ENCODE measurements around the gene EP300. TPM values are rescaled to one million over a fixed set of nuclear protein-coding genes. Genes with fewer than 3 reads are reported as not detected.
"Not testable (repeated sequence)": the region's sequence is repeated elsewhere in the genome, so short reads cannot be mapped to it uniquely, and the experiment has no call there.

Gene EP300
- total RNA-seq, 4 donors from 2014 or later = 28.0 to 76.5 (median 56.7) TPM

DNA sequence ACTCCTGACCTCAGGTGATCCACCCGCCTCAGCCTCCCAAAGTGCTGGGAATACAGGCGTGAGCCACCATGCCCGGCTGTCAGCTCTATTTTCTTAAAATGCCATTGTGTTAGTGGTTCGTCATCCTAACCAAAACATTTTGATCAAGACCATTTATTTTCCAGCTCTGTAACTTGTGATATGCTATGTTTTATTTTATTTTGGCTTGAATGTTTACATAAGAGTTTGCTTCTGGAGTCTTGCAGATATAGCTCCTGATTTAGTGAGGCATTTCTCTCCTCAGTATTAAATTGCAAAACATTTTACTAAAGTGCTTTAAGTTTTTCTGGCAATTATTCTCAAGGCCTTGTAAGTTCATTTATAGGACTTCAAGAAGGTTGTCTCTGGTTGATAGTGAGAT is 4.4 kb downstream of the EP300 start:
- intact Hi-C loops (cut with DNase I) = no loop called here
- Histone ChIP-seq H3K36me3 (peaks cover 0 to 7% (median 0%) of the 10 kb centered on the region in 3 donors), H3K4me3 (peak overlapping the region in 1 of 4 donors; percentile 13), H3K9me3 (no peaks in the 10 kb centered on the region), H3K4me1 (peaks cover 4 to 87% (median 25%) of the 10 kb centered on the region in 3 donors), H3K27ac (no peak overlapping the region), H3K27me3 (no peaks in the 10 kb centered on the region)
- no peak for DNase-seq
- 75 to 76% methylated on average over 4 of the region's 4 CpGs for whole genome bisulfite sequencing, 2 donors
- TF ChIP-seq POLR2A (IDR thresholded peaks at IDR 0.05) = no peak
- TF ChIP-seq, protein P1, sequence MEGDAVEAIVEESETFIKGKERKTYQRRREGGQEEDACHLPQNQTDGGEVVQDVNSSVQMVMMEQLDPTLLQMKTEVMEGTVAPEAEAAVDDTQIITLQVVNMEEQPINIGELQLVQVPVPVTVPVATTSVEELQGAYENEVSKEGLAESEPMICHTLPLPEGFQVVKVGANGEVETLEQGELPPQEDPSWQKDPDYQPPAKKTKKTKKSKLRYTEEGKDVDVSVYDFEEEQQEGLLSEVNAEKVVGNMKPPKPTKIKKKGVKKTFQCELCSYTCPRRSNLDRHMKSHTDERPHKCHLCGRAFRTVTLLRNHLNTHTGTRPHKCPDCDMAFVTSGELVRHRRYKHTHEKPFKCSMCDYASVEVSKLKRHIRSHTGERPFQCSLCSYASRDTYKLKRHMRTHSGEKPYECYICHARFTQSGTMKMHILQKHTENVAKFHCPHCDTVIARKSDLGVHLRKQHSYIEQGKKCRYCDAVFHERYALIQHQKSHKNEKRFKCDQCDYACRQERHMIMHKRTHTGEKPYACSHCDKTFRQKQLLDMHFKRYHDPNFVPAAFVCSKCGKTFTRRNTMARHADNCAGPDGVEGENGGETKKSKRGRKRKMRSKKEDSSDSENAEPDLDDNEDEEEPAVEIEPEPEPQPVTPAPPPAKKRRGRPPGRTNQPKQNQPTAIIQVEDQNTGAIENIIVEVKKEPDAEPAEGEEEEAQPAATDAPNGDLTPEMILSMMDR (IDR thresholded peaks at IDR 0.05) = no peak

DNA sequence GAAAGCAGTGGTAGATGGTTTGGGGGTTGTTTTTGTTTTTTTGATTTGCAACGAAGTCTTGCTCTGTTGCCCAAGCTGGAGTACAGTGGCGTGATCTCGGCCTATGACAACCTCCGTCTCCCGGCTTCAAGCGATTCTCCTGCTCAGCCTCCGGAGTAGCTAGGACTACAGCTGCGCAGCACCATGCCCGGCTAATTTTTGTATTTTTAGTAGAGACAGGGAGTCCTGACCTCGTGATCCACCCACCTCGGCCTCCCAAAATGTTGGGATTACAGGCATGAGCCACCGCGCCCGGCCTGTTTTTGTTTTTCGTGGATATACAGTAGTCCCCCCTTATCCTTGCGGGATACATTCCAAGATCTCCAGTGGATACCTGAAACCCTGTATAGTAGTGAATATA is 6.6 kb downstream of the EP300 start:
- Histone ChIP-seq H3K4me1 (peaks cover 4 to 98% (median 28%) of the 10 kb centered on the region in 3 donors), H3K9me3 (no peaks in the 10 kb centered on the region), H3K36me3 (peaks cover 0 to 7% (median 0%) of the 10 kb centered on the region in 3 donors), H3K27ac (no peak overlapping the region), H3K4me3 (no peak overlapping the region), H3K27me3 (no peaks in the 10 kb centered on the region)
- no peak for DNase-seq
- WGBS, 2 donors = 79 to 83% methylated on average over 14 to 16 of the region's 16 CpGs
- intact Hi-C loops (cut with DNase I) = no loop called here
- TF ChIP-seq, protein P1 (IDR thresholded peaks at IDR 0.05) = no peak
- no peak for TF ChIP-seq POLR2A (IDR thresholded peaks at IDR 0.05)

DNA sequence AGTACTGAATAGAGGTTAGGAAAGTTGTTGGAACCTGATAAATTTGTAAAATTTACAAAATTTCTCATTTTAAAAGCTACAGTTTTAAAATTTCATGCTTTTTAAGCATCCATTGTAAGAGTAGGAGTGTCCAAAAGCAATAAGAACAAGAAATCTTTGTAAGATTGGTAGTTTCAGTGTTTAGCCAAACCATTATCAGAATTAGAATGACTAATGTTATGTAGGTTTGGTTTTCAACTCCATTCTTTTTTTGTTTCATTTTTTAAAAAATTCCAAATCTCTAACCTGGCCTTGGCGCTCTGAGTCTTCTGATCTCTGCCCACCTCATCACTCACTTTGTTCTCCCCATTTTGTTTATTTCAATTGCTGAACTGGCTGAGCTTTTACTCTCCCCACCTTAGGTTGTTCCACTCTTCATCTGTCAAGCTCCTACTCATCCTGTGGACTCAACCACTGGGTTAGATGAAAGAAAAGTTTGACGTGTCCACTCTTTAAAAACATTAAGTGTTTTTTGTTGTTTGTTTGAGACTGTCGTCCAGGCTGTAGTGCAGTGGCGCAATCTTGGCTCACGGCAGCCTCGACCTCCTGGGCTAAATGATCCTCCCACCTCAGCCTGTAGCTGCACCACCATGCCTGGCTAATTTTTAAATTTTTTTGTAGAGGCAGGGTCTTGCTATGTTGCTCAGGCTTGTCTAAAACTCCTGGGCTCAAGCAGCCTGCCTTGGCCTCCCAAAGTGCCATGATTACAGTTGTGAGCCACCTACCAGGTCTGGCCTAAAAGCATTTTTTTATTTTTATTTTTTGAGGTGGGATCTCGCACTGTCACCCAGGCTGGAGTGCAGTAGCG is 14.0 kb downstream of the EP300 start:
- intact Hi-C loops (cut with DNase I) = no loop called here
- Histone ChIP-seq H3K36me3 (peaks cover 0 to 32% (median 0%) of the 10 kb centered on the region in 3 donors), H3K4me1 (peaks cover 2 to 49% (median 14%) of the 10 kb centered on the region in 3 donors), H3K27ac (peak overlapping the region in 2 of 4 donors; percentile 2 to 18), H3K27me3 (no peaks in the 10 kb centered on the region), H3K4me3 (no peak overlapping the region), H3K9me3 (no peaks in the 10 kb centered on the region)
- TF ChIP-seq, protein P1 (IDR thresholded peaks at IDR 0.05) = no peak
- no peak for TF ChIP-seq POLR2A (IDR thresholded peaks at IDR 0.05)
- WGBS, 2 donors = 59 to 65% methylated on average over 8 of the region's 8 CpGs
- DNase-seq = no peak

DNA sequence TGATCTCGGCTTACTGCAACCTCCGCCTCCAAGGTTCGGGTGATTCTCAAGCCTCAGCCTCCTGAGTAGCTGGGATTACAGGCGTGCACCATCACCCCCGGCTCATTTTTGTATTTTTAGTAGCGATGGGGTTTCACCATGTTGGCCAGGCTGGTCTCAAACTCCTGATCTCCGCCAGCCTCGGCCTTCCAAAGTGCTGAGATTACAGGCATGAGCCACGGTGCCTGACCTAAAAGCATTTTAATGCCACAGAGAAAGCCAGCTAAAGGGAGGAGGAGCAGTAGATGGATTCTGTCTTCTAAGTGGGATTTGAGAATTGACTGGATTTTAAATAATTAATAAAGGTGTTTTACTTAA is 14.6 kb downstream of the EP300 start:
- intact Hi-C loops (cut with DNase I); H3K9me3 ChIP-seq; H3K27ac ChIP-seq; H3K27me3 ChIP-seq; H3K4me3 ChIP-seq; DNase-seq: not testable (repeated sequence)
- peaks cover 0 to 43% (median 12%) of the 10 kb centered on the region in 3 donors for H3K4me1 ChIP-seq
- peaks cover 0 to 36% (median 0%) of the 10 kb centered on the region in 3 donors for H3K36me3 ChIP-seq
- 88 to 91% methylated on average over 7 to 9 of the region's 9 CpGs for WGBS, 2 donors

- intact Hi-C loops (cut with DNase I) = no loop called here
- peaks cover 0 to 59% (median 0%) of the 10 kb centered on the region in 3 donors for H3K36me3 ChIP-seq
Observed at GRCh38 chr22:41110968-41111367, 18.6 kb downstream of the EP300 start.

More at GRCh38 chr22:41110968-41111367, 18.6 kb downstream of the EP300 start:
- no peaks in the 10 kb centered on the region for H3K9me3 ChIP-seq
- TF ChIP-seq POLR2A (IDR thresholded peaks at IDR 0.05) = no peak
- TF ChIP-seq, protein P1 (IDR thresholded peaks at IDR 0.05) = no peak
- H3K4me3 ChIP-seq = no peak overlapping the region
- DNase-seq = no peak
- no peaks in the 10 kb centered on the region for H3K27me3 ChIP-seq
- peaks cover 0 to 35% (median 5%) of the 10 kb centered on the region in 3 donors for H3K4me1 ChIP-seq
- no peak overlapping the region for H3K27ac ChIP-seq
- WGBS, 2 donors = 88 to 91% methylated on average over 10 of the region's 10 CpGs
